NCI-H146 treated with DMSO at 0.1 percent for 48 hours (cell line): ENCODE measurements around the gene TMOD3.
A peak's percentile ranks its signal among the peaks of the same experiment; 100 is the strongest.

ENCODE experiments used
- DNase-seq: peaks from one replicate; lab custom pipeline; 2025; ENCODE audit not compliant: unreplicated experiment; lab: John Stamatoyannopoulos, UW

TMOD3 gene

DNA sequence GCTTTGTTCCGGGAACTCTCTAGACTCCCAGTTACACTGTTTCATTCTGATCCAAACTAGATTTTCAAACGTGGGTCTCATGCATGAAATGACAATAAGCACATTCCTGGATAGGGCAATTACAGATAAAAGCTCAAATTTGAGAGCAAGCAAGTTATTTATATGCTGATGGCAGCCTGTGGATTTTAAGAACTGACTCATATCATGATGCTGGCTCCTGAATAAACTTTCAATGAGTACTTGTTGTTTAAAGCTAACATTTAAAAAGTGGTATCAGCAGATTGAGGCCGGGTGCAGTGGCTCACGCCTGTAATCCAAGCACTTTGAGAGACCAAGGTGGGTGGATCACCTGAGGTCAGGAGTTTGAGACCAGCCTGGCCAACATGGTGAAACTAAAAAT lies 75.5 kb downstream of the TMOD3 start:
- DNase-seq = no peak

DNA sequence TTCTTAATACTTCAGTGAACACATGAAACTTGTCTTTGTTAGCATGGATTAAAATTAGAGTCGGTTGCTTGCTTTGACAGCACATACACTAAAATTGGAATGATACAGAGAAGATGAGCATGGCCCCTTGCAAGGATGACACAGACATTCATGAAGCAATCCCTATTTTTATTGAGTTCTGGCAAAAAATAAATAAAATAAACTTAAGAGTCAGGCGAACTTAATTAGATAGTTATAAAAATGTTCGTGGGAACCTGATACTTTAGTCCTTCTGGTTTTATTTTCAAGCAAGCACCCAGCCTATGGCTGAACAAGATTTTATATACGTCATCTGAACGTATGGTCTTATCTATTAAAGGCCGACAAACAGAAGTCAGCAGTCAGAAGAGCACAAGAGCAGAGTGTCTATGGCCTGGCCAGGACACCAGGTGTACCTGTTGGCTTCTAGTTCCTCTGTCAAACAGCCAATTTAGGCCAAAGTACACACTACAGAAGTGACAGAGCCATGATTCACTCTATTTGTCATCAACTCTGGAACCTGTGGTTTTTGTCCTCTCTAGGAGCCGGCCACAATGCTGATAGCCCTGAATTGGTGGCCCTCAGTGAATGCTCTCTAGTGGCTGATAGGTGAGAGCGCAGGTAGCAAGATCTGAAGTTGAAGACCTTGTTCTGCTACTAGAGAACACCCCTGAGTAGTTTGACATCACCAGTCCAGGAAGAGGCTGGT lies 77.8 kb downstream of the TMOD3 start:
- peak; percentile 76 for DNase-seq

DNA sequence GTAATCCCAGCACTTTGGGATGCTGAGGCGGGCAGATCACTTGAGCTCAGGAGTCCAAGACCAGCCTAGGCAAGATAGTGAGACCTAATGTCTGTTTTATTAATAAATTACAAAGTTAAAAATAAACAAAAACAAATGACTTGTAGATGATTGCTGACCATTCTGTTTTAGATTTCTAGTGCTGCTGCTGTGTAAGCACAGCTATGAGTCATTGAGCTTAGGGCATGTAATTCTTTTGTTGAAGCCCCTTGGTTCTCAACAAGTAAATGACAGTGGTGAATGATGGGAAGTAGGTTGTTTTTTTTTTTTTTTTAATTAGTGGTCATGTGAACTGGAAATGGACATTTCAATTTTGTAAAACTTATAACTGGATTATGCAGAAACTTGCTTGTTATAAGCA lies 78.9 kb downstream of the TMOD3 start:
- no peak for DNase-seq

DNA sequence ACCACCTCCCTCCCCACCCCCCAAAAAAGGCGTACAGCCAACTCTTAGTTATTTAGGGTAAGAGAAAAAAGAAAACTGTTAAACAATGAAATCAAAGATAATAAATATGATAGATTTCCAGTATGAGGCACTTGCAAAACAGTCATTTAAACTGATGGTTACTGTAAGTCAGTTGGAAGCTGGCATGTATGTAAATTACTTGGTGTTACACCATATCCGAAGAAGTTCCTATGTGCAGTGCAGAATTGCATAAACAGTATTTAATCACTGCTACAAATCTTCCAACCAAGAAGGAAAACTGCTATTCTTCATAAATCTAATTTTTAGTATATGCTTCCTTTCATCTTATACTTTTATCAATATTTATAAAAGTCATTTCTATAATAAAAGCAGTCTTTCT lies 80.1 kb downstream of the TMOD3 start:
- DNase-seq = no peak

DNA sequence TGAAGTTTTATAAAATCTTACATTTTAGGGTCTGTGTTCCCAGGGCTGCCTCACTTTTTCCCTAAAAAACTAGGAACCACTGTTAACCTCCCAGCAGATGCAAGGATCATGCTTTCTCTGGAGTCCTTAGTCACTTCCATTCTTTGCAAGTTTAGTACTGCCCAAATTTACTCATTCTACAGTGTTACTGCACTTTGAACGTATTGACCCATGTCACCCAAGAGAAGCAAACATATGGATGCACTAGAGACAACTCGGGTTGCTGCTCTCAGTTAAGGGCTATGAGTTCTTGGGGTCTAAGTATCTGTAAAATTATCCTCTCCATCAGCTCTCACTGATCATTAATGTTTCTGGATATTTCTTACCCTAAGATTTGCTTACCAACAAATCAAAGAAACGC lies 83.1 kb downstream of the TMOD3 start:
- no peak for DNase-seq

DNA sequence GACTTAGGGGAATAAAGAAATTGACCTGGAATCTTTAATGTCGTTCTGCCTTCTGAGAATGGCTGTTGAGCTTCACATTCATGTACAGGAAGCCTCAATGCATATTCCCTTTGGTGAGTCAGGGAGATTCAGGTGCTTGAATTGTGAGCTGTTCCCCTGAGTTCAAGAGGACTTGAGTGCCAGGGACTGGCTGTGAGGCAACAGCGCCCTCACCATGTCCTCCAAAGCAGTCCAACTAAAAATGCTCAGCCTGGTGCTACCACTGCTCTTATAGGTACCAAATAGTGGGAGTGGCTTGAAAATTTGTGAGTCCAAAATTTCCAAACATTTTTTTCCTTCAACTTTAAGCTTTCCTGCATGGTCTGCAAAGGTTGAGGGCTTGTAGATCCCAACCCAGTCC lies 88.0 kb downstream of the TMOD3 start:
- no peak for DNase-seq

DNA sequence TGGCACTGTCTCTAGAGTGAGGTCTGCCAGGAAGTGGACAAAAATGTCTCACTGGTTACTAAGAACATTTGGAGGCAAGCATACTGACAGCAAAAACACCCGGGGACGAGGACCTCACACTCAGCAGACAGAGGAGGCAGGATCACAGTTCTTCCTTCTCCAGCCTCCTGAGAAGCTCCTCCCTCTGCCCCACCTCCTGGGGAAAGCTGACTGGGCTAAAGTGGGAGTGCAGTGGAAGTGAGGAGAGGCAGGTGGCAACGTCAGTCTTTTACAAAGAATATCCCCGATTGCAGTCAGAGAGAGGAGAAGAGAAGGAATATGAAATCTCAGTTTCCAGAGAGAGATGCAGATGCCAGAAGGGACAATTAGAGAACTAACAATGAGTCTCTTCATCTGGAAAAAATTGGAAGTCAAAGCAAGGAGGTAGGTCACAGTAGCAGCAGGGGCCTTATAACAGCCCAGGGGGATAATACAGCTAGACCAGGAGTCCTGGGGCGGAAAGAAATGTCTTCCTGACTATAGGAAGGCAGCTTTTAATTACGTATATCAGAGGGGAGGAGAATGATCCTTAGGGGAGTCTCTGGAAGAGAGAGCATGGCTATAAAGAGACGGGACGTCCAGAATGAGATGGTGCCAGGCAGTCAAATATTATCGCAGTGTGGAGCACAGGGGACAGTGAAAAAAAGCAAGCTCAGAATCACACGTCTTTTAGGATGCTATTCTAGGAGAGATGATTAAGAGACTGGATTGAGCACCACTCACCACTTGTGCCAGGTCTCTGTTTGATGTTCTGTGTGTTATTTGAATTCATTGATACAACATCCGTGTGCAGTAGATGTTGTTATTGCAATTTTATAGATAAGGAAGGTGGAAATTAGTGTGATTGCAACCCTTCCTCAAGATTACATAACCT lies 95.0 kb downstream of the TMOD3 start:
- peak; percentile 4 for DNase-seq

DNA sequence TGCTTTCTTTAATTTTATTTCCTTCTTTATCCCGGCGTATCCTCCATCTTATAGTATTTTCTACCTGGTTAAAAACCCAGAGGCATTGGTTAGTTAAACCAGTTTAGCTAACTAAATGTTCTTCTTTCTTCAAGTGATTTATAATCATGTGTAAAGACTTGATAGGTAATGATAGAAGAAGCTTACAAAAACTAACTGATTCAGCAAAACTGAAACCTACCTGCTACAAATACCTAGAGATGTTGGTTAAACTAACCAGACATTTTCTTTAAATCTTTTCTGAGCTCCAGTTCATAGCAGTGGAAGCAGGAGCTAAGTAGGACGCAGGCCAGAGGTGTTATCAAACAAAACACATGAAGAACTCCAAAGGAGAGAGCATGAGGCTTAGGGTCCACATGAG lies 97.4 kb downstream of the TMOD3 start:
- no peak for DNase-seq

DNA sequence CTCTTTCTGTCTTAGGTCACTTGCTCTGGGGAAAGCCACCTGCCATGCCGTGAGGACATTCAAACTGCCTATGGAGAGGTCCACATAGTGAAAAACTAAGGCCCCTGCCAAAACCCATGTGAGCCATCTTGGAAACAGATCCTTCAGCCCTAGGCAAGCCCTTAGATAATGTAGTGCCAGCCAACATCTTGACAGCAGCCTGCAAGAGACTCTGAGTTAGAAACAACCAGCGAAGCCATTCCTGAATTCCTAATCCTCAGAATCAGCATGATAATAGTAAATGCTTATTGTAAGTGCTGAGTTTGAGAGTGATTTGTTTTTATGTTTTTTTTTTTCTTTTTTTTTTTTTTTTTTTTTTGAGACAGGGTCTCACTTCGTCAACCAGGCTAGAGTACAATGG lies 101.6 kb downstream of the TMOD3 start:
- no peak for DNase-seq

DNA sequence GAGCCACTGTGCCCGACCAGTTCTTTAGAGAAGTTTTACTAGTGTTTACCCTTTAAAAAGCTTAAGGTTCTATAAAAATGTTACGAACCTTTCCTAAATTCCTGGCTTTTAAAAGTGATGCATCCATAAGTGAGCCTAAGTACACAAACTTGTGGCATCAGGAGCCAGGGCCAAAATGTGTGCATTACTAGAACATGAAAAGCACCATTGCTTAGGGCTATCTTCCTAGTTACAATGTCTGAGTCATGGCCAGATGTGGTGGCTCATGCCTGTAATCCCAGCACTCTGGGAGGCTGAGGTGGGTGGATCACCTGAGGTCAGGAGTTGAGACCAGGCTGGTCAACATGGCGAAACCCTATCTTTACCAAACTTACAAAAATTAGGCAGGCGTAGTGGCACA lies 102.2 kb downstream of the TMOD3 start:
- DNase-seq = no peak

DNA sequence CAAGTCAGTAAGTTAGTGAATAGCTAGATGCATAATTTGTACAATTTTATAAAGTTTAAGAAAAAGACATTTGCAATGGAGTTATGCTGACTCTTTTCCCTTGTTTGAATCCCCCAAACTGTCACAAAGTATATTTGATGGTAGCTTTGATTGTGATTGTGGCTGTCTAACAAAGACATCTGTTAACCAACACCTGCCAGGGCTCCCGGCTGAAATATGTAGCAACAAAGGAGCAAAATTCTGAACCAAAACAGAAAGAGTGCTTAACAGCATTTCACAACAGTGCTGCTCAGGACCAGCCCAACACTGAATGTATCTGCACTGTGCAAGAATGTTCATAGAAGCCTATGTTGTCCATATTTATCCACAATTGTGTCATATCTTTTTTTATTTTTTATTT lies 102.7 kb downstream of the TMOD3 start:
- no peak for DNase-seq

DNA sequence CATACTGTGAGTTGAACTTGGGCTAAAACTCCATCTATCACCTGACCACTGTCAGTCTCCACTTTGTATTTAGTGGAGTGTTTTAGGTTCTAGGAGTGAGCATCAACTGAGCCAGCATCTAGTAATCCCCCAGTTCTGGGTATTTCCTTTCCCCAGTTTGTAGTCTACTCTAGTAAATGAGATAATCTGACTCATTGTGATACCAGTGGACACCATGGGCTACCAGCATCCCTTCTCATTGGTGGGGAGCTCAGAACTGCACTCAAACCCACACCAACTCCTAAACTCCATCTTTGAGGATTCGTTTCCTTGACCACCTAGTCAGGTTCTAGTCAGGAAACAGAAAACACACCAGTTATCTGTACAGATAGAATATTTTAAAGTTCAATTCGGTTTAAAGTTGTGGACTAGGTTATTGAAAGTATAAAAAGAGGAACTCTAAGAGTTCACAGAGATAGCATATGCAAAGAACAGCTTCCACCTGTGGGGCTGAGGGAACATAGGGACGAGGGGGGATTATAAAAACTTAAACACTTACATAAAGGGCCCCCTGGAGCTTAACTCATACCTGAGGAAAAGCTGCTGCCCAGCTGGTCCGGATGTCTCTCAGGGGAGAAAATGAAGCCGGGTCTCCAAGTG lies 106.1 kb downstream of the TMOD3 start:
- no peak for DNase-seq

DNA sequence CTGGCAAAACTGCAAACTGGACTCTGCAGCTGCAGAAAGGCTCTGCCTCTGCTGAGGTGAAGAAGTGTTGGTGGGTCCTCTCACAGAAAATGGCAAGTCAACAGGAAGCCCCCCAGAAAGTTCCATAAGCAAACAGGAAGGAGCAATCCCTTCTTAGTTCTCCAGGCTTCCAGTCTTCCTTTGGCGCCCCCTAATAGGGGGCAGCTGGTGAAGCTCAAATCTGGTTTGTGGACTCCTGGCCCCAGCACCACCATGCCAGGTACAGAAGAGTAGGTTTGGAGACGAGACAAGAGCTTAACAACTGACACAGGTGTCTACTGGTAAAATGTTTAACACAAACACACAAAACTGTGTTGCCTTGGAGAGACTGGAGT lies 106.6 kb downstream of the TMOD3 start:
- no peak for DNase-seq

DNA sequence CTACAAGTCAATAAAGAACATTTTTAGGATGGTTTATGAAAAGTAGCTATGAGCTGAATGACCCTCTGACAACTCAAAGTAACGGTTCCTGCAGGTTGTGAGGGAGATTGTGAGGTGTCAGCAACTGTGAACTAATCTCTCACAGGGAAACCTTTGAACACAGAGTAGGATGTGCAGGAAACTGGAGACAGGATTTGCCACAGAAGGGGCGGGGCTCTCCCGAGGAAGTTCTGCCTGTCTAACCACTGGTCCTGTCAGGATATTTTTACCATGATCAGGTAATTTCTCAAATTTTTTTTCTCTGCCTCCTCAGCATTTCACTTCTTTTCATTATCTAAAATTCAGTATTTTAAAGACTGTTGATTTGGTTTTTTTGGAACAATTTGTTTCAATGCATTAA lies 108.8 kb downstream of the TMOD3 start:
- no peak for DNase-seq

DNA sequence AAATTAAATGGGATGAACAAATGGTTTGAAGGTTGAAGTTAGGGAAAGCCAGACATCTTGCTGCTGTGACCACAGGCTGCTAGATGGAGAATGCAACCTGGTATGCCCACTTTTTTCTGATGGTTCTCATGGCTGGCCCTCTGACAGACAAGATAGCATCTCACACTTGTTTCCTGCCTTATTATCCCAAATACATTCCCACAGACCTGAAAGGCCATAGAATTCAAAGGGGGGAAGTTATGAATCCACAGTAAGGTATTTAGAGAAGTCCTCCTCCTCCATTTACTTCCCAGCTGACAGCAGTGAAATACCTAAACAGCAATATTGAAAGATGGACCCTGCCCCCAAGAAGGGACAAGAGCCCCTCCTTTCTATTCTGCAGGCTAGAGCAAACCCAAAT lies 109.8 kb downstream of the TMOD3 start:
- no peak for DNase-seq

DNA sequence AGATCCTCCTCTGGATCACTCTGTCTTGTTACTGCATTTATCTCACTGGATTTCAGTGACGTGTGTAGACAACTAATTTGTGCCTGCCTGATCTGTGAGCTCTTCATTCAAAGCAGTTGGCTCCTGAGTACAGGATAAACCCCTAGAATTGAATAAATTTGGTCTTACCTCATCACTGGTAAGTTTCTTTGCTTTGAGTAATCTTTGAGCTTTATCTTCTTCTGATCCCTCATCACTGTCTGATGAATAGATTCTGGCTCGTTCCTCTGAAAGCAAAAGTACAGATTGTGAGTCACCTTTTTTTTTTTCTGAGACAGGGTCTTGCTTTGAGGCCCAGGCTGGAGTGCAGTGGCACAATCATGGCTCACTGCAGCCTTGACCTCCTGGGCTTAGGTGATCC lies 117.7 kb downstream of the TMOD3 start:
- DNase-seq = no peak

DNA sequence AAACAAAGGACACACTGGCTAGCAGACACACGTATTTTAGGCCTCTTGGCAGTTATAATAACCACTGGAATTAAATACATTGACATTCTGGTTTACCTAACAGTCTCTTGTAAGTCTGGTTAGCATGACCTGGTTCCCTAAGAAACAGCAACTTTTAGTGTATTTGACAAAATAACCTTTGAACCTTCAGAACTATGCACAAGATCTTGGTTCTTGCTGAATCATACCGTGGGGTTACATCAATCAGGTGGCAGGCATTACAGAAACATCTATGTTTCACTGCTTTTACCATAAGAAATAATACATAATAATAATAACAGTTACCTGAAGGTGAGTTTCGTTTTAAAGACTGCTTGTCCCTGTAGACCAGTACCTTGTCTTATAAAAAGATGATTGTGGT lies 123.4 kb downstream of the TMOD3 start:
- no peak for DNase-seq

DNA sequence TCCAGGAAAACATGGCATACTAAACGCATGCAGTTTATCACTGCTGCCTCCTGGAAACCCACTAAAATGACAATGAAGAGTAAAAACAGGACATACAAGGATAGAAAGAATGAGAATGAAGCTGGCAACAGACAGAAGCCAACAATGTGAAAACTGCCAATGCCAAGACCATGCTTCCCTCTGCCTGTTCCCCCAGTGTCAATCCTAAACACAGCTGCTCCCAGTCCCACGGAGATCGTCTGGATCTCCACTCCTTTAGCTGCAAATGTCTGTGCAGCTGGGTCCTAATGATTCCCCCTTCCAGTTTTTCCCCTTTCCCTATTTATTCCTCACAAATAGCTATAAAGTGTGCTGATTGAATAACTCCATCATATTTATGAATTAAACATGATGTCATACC lies 126.1 kb downstream of the TMOD3 start:
- DNase-seq = no peak
